ENCODE results near the gene TIMM23B. TPM values are rescaled to one million over a fixed set of nuclear protein-coding genes. Genes with fewer than 3 reads are reported as not detected.
"Not testable (repeated sequence)": the region's sequence is repeated elsewhere in the genome, so short reads cannot be mapped to it uniquely, and the experiment has no call there.

TIMM23B gene
- total and polyA plus RNA-seq, 2 experiments from 2014 or later, result 16.0 to 25.0 TPM

GRCh38 chr10:50017646-50018045, 75.8 kb downstream of the TIMM23B start:
- H3K4me1 ChIP-seq (ENCODE audit: low read depth); H3K4me3 ChIP-seq; DNase-seq (ENCODE audit: low read depth in 1 of 2, low spot score in 1 of 2): not testable (repeated sequence)

DNA sequence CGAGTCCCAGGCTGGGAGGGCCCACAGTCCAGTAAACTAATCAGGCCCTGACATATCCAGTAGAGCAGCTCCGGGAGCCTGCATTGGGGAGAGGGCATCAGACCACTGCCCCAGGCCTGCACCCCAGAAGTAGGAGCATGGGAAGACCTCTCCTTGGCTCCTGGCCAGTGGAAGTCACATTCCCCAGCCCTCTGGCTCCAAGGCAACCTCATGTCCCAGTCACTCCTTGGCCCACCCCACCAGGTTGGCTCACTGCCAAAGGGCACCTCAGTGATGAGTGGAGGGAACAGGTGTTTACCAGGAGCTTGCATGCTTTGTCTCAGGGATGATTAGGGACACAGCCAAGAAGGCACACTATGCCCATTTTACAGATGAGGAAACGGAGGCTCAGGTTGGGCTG, 77.4 kb downstream of the TIMM23B start:
- H3K9me3 ChIP-seq (ENCODE audit: low read depth); H3K4me1 ChIP-seq (ENCODE audit: low read depth); H3K4me3 ChIP-seq; H3K27ac ChIP-seq; H3K27me3 ChIP-seq; DNase-seq (ENCODE audit: low read depth in 1 of 2, low spot score in 1 of 2); H3K36me3 ChIP-seq: not testable (repeated sequence)

More at GRCh38 chr10:50017646-50018045, 75.8 kb downstream of the TIMM23B start:
- not testable (repeated sequence) for H3K9me3 ChIP-seq (ENCODE audit: low read depth); H3K36me3 ChIP-seq; H3K27ac ChIP-seq; H3K27me3 ChIP-seq

- H3K4me3 ChIP-seq; H3K9me3 ChIP-seq (ENCODE audit: low read depth); H3K27me3 ChIP-seq; H3K27ac ChIP-seq; H3K4me1 ChIP-seq (ENCODE audit: low read depth); H3K36me3 ChIP-seq; DNase-seq (ENCODE audit: low read depth in 1 of 2, low spot score in 1 of 2): not testable (repeated sequence)
Measured at GRCh38 chr10:50020451-50021024, 78.7 kb downstream of the TIMM23B start.

DNA sequence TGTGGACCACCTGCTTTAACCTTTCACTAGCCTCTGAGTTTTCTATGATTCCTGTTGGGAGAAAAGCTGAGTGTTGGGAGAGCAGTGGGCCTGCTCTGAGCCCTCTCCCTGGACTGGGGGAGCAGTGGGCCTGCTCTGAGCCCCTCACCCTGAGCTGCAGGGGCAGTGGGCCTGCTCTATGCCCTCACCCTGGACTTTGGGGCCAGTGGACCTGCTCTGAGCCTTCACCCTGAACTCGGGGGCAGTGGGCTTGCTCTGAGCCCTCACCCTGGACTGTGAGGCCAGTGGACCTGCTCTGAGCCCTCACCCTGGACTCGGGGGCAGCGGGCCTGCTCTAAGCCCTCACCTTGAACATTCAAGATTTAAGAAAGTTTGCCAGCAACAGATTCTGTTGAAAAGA, 79.8 kb downstream of the TIMM23B start:
- no peak for TF ChIP-seq CTCF (IDR thresholded peaks at IDR 0.05; ENCODE audit: low read depth, low read length)
- Histone ChIP-seq H3K27me3 (no peaks in the 10 kb centered on the region), H3K4me1 (ENCODE audit: low read depth) (no peaks in the 10 kb centered on the region), H3K27ac (no peak overlapping the region), H3K4me3 (no peak overlapping the region), H3K36me3 (no peaks in the 10 kb centered on the region), H3K9me3 (ENCODE audit: low read depth) (no peaks in the 10 kb centered on the region)
- DNase-seq (ENCODE audit: low read depth in 1 of 2, low spot score in 1 of 2), result no peak

Other genes with a start within 250 kb of the TIMM23B start
- gene OGDHL, start 179.7 kb upstream of the TIMM23B start, total RNA-seq, result 35.4 and 44.6 TPM in 2 replicates
- gene OGDHL, start 179.7 kb upstream of the TIMM23B start, polyA plus RNA-seq, result 21.4 and 25.8 TPM in 2 replicates
- 29.7 and 32.8 TPM in 2 replicates for gene PARG, start within 50 bp of the TIMM23B start, total RNA-seq
- gene PARG, start within 50 bp of the TIMM23B start, polyA plus RNA-seq, result 22.1 and 31.9 TPM in 2 replicates
- gene AGAP6, start 46.4 kb downstream of the TIMM23B start, total RNA-seq, result 6.6 and 14.1 TPM in 2 replicates
- 6.9 and 8.8 TPM in 2 replicates for gene AGAP6, start 46.4 kb downstream of the TIMM23B start, polyA plus RNA-seq
- gene WASHC2A, start 125.9 kb downstream of the TIMM23B start, total RNA-seq, result 16.1 and 18.2 TPM in 2 replicates
- gene WASHC2A, start 125.9 kb downstream of the TIMM23B start, polyA plus RNA-seq, result 23.3 TPM in 2 replicates

Data from cardiac muscle cell (in vitro differentiated cells and primary cell).